Thyroid gland (tissue), 4 donors: ENCODE results near the gene CCBE1. TPM values are rescaled to one million over a fixed set of nuclear protein-coding genes. Genes with fewer than 3 reads are reported as not detected.

Experiments
- DNase-seq, 2 donors: peaks; one replicate each; pipeline ENCODE4 v3.0.0-alpha.2; 2019
- H3K27ac ChIP-seq, 3 donors: fragments of 200-600 bp; sonication (generic); 1 replicate in 2 of 3; 2 replicates in 1 of 3; pipeline ENCODE4 v1.5.1; 2016 to 2019; ENCODE audit warnings: mild to moderate bottlenecking in 1 of 3, moderate library complexity in 1 of 3
- H3K27me3 ChIP-seq: fragments of 200-600 bp; sonication (generic); one replicate; pipeline ENCODE4 v1.5.1; 2019
- H3K36me3 ChIP-seq, 2 donors: fragments of 200-600 bp; sonication (generic); one replicate each; pipeline ENCODE4 v1.5.1; 2016 to 2019
- H3K4me1 ChIP-seq, 2 donors: fragments of 200-600 bp; sonication (generic); one replicate each; pipeline ENCODE4 v1.5.1; 2017 to 2019
- H3K4me3 ChIP-seq, 3 donors: fragments of 200-600 bp; sonication (generic); replicated peaks in 1 of 3; 1 replicate in 2 of 3; 2 replicates in 1 of 3; pipeline ENCODE4 v1.5.1; 2016; ENCODE audit warnings: mild to moderate bottlenecking in 1 of 3
- H3K9me3 ChIP-seq: fragments of 200-600 bp; sonication (generic); one replicate; pipeline ENCODE4 v1.5.1; 2017
- POLR2A ChIP-seq, 2 donors: fragments of 450-650 bp; IDR thresholded peaks; one replicate each; pipeline ENCODE4 v1.6.1; 2017; ENCODE audit warnings: antibody characterized with exemption in 2 of 2, mild to moderate bottlenecking in 2 of 2, moderate library complexity in 1 of 2
- WGBS, 2 donors: methylation state at CpG; one replicate each; pipeline ENCODE4 v1.1.5; 2017; 5-methylcytosine and 5-hydroxymethylcytosine counted together
- intact Hi-C: fragments of 100-400 bp; cut with DNase I; formaldehyde crosslinking; loops from one replicate; pipeline ENCODE4 v1.15.1; 2023
- total RNA-seq, 4 donors: library from RNA; depleted of rRNA; stranded (reverse); fragments of >200 nt; gene quantifications; one replicate each; pipeline ENCODE4 v1.2.3, GENCODE V29; 2016
- TF ChIP-seq, protein P1 (sequence below), 6 experiments: fragments of 200-600 bp in 3 of 6; fragments of 450-650 bp in 3 of 6; sonication (generic) in 3 of 6; IDR thresholded peaks; one replicate each; pipeline ENCODE4 v1.5.1; 2016 to 2019; ENCODE audit warnings: antibody characterized with exemption in 6 of 6, mild to moderate bottlenecking in 2 of 6, inconsistent platforms in 1 of 6, moderate library complexity in 1 of 6

Gene CCBE1
- total RNA-seq, 4 donors from 2014 or later, result 0.34 to 9.0 (median 1.1) TPM

DNA sequence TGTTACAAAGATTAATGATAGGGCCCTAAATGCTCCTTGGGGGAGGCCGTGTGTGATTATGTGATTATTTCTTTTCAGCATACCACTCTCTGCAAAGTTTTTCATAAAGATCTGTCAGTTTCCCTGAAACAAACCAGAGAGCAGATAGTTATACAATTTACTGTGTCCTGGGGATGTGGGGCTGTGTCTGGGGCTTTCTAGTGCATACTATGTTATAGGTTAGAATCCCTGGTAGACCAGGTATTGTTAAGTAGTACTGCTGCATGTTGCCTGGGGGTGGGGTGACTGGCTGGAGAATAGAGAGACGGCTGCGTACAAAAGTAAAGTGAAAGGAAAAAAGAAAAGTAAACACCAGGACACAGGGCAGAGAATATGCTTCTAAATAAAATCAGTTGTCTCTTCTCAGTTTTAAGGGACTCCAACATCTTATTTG lies 3.3 kb upstream of the CCBE1 start:
- no peaks in the 10 kb centered on the region for H3K36me3 ChIP-seq
- DNase-seq, result no peak
- H3K4me3 ChIP-seq, result no peak overlapping the region
- H3K9me3 ChIP-seq, result no peaks in the 10 kb centered on the region
- WGBS, 2 donors, result 93 to 96% methylated on average over 3 of the region's 3 CpGs
- no peak for TF ChIP-seq POLR2A (IDR thresholded peaks at IDR 0.05)
- TF ChIP-seq, protein P1, sequence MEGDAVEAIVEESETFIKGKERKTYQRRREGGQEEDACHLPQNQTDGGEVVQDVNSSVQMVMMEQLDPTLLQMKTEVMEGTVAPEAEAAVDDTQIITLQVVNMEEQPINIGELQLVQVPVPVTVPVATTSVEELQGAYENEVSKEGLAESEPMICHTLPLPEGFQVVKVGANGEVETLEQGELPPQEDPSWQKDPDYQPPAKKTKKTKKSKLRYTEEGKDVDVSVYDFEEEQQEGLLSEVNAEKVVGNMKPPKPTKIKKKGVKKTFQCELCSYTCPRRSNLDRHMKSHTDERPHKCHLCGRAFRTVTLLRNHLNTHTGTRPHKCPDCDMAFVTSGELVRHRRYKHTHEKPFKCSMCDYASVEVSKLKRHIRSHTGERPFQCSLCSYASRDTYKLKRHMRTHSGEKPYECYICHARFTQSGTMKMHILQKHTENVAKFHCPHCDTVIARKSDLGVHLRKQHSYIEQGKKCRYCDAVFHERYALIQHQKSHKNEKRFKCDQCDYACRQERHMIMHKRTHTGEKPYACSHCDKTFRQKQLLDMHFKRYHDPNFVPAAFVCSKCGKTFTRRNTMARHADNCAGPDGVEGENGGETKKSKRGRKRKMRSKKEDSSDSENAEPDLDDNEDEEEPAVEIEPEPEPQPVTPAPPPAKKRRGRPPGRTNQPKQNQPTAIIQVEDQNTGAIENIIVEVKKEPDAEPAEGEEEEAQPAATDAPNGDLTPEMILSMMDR (IDR thresholded peaks at IDR 0.05), result no peak
- H3K27ac ChIP-seq, result no peak overlapping the region
- peaks cover 14 to 25% of the 10 kb centered on the region in 2 donors for H3K4me1 ChIP-seq
- H3K27me3 ChIP-seq, result peaks cover 6% of the 10 kb centered on the region
- intact Hi-C loops, result no loop called here

DNA sequence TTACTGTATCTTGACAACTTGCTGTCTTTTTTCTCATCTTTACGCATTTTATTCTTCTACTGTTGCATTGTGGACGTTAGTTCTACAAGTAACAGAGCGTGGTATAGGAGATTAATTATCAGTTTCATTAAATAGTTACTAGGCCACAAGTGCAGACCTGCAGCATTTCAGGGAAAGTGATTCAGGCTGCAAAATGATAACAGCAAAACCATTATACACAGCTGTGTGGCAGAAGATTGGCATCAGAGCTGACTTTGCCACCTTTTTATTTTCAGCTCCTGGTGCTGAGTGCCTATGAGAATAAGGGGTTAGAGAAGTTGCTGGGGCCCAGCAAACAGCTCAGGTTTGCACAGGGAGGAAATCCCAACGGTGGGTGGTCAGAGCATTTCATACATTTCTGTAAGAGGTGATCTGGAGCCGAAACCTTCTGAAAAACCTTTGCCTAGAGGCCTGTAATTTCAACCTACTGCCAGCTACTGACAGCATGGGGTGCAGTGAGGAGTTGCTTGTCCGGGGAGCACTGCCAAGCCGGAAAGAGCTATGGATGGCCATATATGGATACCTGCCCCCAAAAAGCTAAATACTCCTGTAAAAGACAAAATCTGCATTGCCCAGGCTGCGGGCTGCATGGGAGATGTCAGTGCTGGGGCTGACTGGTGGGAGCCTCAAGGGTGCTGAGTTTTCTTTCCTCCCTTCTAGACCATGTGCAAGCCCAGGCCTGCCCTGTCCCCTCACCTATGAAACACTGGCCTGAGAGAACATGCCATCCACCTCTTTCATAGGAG lies 2.7 kb upstream of the CCBE1 start:
- H3K4me3 ChIP-seq, result no peak overlapping the region
- H3K9me3 ChIP-seq, result no peaks in the 10 kb centered on the region
- no peak for TF ChIP-seq POLR2A (IDR thresholded peaks at IDR 0.05)
- TF ChIP-seq, protein P1 (IDR thresholded peaks at IDR 0.05), result no peak
- H3K4me1 ChIP-seq, result peaks cover 14 to 25% of the 10 kb centered on the region in 2 donors
- H3K27me3 ChIP-seq, result peaks cover 6% of the 10 kb centered on the region
- 94 to 95% methylated on average over 8 of the region's 8 CpGs for WGBS, 2 donors
- H3K27ac ChIP-seq, result no peak overlapping the region
- H3K36me3 ChIP-seq, result no peaks in the 10 kb centered on the region
- DNase-seq, result no peak
- intact Hi-C loops, result no loop called here

DNA sequence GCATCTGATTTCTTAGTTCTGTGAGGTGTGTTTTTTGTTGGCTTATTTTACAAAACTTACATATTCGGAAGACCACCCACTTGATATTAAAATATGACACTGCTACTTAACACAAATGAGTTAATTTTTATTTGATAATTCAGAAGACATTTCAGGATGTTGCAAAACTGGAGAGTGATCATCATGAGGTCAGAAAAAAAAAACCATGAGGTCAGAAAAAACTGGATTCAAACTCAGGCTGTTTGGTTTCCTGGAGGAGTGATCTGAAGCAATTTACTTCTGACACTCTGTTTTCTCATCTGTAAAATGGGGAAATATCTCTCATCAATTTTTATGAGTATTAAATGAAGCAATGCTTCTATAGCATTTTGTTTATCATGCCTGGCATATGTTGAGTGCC lies 1.8 kb upstream of the CCBE1 start:
- no peak for DNase-seq
- intact Hi-C loops, result no loop called here
- no peak overlapping the region for H3K27ac ChIP-seq
- H3K9me3 ChIP-seq, result no peaks in the 10 kb centered on the region
- peaks cover 6% of the 10 kb centered on the region for H3K27me3 ChIP-seq
- 92 to 96% methylated on average over 1 of the region's 1 CpG for WGBS, 2 donors
- H3K36me3 ChIP-seq, result no peaks in the 10 kb centered on the region
- peaks cover 14 to 25% of the 10 kb centered on the region in 2 donors for H3K4me1 ChIP-seq
- TF ChIP-seq, protein P1 (IDR thresholded peaks at IDR 0.05), result no peak
- no peak for TF ChIP-seq POLR2A (IDR thresholded peaks at IDR 0.05)
- H3K4me3 ChIP-seq, result no peak overlapping the region

DNA sequence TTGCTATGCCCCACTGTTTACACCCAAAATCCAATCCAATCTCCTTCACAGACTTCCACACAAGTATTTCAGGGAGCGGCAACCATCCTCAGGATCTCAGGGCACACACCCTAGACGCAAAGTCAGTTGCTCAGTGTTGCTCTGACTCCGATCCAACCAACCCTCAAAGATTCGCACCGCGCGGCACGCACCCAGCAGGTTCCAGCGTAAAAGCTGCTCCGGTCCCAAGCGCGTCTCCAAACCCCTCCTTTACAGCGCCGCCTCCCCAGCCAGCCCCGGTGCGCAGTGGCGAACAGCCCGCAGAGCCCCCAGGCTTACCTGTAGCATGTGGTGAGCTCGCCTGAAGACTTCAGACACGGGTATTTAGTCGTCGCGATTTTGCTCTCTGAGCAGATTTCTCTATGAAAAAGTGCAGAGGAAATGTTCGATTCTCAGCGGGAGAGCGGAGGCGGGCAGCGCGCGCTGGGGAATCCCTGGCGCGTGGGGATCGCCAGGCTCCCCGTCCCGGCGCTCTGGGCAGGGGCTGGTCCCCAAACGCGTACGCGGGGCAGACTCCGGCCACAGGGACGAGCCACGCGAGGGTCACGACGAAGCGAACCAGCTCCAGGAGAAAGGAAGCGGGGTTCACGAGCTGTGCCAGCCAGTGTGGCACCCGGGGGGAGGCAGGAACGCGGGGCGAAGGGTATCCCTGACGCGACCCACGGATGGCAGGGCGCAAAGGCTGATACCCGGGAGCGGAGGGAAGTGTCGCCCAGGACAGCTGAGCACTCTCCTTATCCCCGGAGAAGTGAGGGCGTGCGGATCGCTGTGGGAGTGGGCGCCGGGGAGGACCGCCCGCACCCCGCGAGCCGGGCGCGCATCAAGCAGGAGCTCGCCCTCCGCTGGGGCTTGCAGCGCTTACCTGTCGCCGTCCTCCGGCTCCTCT lies 650 bp downstream of the CCBE1 start:
- intact Hi-C loops, result no loop called here
- H3K4me3 ChIP-seq, result peak overlapping the region in 1 of 3 donors; percentile 12
- peak; percentile 17 for DNase-seq
- TF ChIP-seq POLR2A (IDR thresholded peaks at IDR 0.05), result no peak
- TF ChIP-seq, protein P1 (IDR thresholded peaks at IDR 0.05), result no peak
- peaks cover 14 to 25% of the 10 kb centered on the region in 2 donors for H3K4me1 ChIP-seq
- H3K9me3 ChIP-seq, result no peaks in the 10 kb centered on the region
- H3K27me3 ChIP-seq, result peaks cover 6% of the 10 kb centered on the region
- H3K36me3 ChIP-seq, result no peaks in the 10 kb centered on the region
- H3K27ac ChIP-seq, result no peak overlapping the region
- WGBS, 2 donors, result 2 to 7% methylated on average over 4 to 44 of the region's 79 CpGs
